HG02973 (cell line): ENCODE data around the gene ADSS2.

Experiments used
- ATAC-seq: cut with Tn5 transposase; IDR thresholded peaks from one replicate; pipeline ENCODE4 v1.9.1; 2021; ENCODE audit warnings: moderate library complexity; ENCODE audit not compliant: unreplicated experiment

Gene ADSS2

DNA sequence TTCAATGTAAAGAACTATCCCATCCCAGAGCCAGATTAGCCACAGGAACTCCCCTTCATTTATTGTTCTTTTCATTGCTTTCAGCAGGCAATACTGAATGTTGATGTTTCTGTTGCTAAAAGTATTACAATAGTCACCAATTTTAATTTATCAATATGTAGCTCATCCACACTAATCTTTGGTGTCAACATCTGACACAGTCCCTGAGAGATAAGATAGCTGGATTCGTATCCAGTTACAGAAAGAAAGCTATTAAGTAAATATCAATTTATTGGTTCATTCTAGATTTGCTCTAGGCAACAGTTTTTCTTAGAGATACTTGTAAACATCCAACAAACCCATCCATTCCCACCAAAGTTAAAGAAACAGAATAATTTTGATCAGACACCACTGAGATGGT lies 4.7 kb downstream of the ADSS2 start:
- no peak for ATAC-seq

DNA sequence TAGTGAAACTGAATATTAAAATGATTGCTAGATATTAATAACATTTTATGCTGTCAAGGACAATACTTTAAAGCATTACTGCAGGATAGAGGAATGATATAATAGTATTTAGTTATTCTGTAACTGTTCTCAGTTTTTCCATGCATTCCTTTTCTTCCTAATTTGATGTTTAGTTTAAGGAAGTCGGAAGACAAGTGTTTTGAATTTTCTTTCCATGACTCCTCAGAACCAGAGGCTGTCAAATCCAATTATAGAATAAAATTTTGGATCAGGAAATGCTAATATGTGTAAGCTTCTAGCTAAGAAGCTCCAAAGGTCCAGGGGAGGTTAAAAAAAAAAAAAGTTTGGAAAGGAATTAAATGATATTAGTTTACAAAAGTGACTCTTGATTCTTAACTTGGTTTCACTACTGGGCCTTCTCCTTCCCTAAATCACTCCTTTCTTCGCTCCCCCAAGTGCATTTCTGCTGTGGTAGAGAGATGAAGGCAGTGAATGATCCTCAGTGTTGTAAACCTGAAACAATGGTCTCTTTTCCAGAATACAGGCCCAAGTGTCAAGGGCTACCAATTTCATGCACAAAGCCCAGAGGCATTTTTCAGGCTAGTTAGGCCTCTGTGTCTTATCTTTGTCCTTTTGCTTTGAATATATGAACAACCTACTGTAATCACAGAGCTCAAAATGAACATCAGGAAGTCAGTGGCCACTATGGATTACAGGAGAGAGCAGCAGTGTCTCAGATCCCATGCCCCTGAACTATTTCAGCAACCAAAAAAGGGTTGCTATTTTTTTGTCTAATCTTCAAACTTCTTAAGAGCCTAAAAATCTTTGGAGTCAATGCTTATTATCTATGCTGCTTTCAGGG lies 6.2 kb downstream of the ADSS2 start:
- no peak for ATAC-seq

DNA sequence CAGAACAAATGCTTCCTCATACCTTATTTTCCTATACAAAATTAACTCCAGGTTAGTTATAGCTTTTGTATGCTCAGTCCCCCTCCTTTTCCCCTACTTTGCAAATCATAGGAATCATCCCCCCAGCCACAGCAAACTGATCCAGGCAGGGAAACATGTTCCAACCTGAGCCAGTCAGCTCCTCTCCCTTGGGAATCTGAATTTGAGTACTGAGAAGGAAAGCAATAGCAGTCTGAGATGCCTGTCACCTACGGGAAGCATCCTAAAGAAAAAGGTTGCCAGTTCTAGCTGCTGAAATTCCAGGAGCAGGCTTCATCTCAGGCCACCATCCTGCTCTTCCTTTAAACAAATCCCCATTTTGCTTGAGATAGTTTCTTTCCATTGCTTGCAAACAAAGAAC lies 6.9 kb downstream of the ADSS2 start:
- no peak for ATAC-seq

DNA sequence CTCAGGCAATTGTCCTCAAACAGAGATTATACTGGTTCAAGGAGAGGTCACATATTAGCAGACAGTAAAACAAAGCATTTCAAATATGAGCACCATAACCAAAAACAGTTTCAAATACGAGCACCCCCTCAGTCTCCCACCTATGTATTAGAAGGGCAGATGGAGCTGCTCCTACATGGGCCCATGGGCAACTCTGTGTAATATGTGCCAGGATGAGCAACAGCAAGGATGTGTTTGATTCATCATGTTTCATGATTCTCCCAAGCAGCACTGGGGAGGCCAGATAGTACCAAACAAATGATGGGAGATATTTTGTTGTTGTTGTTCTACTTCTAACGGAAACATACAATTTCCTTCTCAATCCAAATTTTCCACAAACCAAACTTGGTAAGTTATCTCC lies 8.9 kb downstream of the ADSS2 start:
- no peak for ATAC-seq

DNA sequence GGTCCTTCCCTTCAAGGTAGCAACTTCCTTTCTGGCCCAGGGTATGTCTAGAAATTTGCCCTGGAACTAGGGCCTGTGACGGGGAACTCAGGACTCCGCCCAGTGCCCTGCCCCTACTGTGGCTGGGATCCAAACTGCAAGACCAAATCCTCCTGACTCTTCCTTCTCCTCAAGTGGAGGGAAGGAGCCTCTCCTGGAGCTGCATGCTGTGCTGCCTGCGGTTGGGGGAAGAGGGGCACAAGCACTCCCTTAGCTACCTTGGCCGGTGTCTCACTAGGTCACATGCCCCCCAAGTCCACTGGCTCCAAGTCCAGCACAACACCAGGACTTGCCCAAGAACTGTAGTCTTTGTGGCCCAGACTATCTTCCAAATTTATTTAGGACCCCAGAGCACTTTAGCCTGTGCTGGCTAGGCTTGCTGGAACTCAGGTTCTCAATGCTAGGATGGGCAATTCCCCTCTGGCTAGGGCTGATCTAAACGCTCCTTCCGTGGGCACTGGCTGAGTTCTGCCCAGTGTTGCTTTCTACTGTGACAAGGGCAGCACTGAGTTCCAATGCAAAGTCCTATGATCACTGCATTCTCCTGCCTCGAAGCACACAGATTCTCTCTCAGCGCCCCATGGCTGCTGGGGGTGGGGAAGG lies 12.2 kb downstream of the ADSS2 start:
- ATAC-seq, result no peak

DNA sequence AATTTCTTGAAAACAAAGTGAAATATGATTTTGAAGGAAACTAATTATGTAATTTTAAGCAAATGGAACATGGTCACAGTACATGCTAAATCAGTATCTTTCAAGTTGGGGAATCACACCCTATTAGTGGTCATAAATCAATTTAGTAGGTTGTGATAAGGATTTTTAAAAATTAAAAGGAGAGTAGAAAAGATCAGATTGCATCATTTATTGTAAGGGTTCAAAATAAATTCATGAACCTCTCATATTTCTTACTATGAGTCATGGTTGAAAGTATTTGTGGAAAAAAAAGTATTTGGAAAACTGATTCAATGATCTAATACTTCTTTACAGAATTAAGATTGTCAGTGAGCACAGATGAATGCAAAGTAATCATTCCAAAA lies 14.6 kb downstream of the ADSS2 start:
- no peak for ATAC-seq

DNA sequence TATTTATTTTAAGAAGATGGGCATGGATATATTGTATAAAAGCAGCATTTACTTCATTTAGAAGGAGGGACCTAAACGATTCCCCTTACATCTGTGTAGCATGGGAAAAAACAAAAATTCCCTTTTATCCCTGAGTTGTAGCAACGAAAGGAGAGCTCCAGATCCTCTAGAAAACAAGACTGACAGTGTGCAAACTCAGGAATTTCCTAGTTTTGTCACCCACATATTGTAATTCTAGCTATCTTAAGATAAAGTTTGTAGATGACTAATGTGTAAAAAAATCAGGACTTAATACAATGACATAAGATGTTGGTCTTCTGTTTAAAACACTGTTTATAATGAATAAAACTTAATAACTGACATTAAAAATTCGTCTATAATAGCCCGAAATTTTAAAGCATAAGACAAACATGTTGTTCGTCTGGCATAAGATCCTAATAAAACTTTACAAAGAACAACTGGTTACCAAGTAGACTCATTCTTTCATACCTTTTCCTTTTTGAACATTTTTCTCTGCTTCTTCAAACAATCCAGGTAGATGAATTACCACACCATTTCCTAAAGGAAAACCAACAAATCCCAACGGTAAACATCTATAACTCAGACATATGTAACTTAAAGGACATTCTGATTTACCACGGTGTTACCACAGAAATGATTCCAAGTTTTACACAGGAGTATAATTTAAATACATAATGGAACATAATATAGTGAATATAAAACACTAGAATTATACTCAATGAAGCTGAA lies 15.2 kb downstream of the ADSS2 start:
- no peak for ATAC-seq

DNA sequence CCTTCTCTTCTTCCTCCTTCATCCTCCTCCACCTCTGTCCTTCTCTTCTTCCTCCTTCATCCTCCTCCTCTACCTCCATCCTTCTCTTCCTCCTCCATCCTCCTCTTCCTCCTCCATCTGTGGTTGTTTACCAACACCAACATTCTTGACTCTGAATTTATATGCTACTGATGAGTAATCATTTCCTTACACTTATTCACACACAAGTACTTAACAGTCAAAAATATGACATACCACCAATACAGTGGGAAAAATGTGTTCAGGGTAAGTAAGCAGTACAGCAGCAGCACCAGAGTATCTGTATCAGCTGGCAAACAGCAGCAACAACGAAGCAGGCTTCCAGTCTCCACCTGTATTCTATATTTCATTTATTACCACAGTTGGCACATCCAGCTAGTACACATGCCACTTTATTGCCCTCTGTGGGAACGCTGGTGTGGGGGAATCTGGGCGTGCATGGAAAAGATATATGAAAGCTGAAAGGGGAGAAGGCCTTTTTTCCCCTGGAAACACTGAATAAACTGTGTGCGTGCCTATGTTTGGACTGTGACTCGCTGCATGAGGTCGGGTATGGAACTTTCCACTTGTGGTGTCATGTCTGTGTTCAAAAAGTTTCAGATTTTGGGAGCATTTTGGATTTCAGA lies 16.0 kb downstream of the ADSS2 start:
- ATAC-seq, result no peak

DNA sequence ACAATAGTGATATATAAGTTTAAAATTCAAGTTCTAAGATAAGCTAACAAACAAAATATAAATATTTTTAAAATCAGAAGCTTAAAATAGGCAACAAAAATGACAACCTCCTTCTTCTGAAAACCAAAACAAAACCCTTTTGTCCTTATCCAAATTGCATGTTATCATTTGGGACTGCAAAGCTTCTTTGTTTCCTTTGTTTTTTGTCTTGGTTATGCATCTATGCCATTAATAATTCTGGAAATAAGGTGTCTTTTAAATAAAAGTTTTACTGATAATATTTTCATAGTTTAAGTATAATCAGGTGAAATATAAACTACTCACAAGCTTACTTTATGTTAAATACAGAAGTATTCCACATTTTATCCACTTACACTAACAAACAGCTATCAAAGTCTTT lies 20.5 kb downstream of the ADSS2 start:
- no peak for ATAC-seq

DNA sequence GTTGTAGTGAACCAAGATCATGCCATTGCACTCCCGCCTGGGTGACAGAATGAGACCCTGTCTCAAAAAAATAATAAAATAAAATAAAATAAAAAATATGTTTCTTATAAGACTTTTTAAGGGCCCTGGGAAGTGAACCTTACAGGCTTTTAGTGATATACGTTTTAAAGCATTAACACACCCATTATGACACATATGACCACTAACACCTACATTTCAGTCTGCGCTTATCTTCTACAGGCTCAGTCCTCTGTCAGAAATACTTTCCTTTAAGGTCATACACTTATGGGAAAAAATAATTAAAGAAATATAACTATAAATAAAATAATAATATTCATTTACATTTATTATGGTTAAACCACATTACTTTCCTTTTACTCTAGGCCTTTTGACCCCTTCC lies 21.9 kb downstream of the ADSS2 start:
- ATAC-seq, result no peak

DNA sequence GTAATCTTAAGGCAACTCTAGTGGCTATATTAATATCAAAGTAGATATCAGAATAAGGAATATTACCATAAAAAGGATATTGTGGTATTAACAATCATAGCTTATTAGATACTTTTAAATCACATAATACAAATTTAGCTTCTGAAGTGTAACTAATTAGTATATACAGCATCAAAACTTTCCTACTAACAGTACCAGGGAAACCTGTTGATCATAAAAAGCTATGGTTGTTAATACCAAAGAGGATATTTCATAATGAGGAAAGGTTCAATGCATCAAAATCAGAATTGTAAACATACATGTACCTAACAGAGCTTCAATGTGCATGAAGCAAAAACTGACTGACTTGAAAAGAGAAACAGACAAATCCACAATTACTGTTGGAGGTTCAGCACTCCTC lies 24.1 kb downstream of the ADSS2 start:
- ATAC-seq, result no peak

DNA sequence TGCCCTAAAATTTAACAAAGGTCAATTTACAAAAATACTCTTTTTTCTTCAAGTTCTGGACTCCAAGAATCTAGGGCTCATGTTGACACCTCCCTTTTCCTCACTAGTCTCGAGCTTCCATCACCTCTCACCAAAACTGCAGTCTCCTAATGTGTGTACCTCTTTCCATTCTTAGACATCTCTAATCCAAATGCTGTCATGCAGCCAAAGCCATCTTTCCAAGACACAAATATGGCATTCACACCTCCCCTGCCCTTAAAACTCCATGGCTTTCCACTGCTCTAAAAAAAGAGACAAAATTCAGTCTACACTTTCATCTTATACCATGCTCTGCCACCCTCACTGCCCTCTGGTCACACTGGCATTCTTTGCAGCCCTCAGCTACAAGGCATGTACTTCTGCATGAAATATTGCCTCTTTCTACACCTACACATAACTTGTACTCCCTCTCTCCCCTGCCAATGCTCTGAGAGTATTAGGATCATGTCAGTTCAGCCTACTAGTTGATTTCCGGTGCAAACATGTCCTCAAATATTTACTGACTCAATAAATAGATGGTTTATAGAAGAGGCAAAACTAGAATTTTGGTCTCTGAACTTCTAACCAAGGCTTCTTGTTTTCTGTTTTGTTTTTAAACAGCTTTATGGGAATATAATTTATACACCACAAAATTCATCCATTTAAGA lies 26.9 kb downstream of the ADSS2 start:
- ATAC-seq, result no peak

DNA sequence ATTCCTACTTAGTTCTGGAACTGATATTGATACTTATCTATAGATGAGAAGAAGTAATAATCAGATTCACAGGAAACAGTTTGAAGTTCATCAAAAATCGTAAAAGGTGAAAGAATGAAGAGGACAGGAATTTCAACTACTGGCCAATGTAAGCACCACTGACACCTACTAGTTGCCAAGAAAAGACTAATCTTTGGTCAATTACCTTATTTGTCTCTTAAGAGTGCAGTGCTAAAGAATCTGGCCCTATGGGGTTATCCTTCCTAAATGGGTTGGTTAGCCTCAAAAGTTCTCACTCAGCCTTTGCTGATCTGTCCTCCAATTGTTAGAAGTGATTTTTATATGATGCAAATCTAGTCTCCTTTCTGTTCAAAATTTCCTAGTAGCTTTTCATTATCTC lies 29.5 kb downstream of the ADSS2 start:
- no peak for ATAC-seq

DNA sequence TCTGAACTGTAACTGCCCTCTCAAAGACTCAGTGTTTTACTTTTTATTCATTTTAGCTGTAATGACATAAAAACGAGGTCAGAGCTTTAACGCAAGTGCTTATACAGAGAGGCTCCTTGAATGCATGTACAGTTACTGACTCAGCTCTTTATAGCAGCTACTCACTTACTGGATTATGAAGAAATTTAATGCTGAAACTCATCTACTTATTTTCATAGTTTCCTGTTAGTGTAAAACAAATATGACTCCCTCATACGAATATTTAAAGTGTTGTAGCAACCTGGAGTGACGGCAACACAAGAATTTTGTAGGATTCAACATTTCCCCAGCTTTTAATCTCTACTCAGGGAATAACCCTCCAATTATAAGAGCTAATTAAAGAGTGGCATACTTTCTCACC lies 32.7 kb downstream of the ADSS2 start:
- no peak for ATAC-seq

DNA sequence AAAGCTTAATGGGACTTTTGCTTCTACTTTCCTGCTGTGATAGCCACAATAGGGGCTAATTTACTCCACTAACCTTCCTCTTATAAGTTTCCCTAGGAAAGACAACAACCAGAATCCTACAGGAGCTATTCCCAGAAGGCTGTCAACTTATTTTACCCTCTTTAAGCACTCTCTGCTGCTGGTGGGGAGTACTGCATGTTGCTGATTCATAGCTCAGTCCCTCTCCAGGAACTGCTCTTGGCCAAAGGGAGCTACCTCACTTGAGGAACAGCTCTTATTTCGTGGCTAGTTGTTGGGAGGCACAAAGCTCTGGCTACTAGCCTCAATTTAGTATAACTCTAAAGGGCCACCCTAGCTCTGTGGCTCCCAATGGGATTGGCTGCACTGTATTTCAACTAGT lies 37.2 kb downstream of the ADSS2 start:
- no peak for ATAC-seq

DNA sequence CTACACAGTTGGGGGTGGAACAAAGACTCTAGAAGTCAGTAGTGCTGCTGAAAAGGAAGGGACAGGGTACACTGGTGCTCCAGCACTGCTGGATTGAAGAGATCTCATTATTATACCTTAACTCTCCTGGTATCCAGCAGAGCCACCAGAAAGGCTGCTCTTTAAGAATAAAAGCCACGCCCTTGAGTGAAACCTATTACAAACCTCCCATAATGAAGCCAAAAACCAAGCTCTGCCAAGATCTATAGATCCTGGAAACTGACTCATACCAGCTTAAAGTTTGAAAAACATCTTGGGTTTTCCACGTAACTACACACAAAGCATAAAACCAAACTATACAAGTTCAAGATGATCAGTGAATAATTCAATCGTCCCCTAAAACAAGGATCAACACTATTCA lies 38.0 kb downstream of the ADSS2 start:
- ATAC-seq, result no peak

DNA sequence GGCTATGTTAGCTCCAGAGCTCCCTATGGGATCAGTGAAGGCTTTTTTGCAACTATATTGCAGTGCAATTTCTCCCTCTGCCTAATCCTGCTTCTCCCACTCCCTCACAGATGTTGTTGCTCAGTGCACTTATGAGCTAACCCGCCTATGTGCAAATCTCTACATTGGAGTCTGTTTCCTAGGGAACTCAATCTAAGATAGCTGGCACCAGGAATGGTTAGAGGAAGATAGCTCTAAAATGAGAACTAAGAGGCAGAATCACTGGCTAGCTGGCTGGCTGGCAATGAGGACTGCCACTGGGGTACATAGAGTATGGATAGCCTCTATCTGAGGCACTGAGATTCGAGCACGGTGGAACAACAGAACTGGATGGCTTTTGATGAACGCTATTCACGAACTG lies 39.5 kb downstream of the ADSS2 start:
- no peak for ATAC-seq

DNA sequence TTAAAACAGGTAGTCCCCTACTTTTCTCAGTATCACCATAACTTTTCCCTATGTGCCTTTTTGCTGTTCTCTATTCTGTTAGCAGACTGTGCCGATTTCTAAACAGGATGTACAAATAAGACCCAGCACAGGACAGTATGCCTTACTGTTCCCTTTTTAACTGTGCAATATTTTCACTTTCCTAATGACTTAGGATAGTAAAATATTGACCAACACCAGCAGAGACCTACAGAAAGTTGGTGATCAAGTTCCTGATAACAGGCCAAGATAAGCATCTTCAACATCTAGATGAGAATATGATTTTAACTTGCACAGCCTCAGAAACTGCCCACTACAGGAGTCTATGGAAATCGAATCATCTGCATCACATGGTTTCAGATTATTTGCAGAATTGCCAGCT lies 42.0 kb downstream of the ADSS2 start:
- peak; percentile 72 for ATAC-seq

DNA sequence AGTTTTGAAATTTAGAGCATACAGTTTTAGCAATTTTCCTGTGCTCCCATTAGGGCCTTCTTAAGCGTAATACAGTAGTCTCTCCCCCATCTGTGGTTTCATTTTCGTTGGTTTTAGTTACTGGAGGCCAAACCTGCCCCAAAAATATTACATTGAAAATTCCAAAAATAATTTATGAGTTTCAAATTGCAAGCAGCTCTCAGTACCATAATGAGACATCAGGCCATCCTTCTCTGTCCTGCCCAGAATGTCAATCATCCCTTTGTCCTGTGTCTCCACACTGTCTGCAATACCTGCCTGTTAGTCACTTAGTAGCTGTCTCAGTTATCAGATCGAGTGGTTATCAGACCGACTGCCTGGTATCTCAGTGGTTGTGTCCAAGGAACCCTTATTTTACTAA lies 45.4 kb downstream of the ADSS2 start:
- peak; percentile 84 for ATAC-seq

DNA sequence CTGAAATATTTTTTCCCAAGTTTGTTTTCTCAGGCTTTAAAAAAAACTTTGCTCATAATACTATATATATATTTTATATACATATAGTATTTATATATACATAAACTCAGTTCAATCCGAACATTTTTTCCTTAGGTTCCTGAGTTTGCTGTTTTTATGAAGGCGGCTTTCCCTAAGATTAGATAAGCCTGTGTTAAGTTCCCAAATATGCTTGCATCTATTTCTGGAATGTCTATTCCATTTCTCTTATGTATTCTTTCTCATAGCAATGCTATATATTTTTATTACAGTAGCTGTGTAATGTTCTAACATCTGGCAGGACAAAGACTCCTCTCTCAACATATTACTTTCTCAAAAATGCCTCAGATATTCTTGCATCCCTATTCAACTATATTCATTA lies 45.9 kb downstream of the ADSS2 start:
- ATAC-seq, result no peak

DNA sequence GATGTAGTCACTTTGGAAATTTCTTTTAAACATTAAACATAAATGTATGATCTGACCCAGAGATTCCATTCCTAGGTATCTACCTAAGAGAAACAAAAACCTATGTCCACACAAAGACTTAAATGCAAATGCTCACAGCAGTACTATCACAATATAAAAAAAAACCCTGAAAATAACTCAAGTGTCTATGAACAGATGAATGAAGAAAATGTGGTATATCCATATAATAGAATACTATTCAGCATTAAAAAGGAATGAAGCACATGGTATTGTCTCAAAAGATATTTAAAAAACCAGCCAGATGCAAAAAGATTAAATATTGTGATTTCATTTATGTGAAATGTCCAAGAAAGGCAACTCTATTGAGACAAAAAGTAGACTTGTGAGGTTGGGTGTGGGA lies 48.3 kb downstream of the ADSS2 start:
- no peak for ATAC-seq
